B cell (primary cell): ENCODE results near the gene DNAJC3. TPM values are rescaled to one million over a fixed set of nuclear protein-coding genes. Genes with fewer than 3 reads are reported as not detected.

Source experiments
- ATAC-seq: fragments of 200-7000 bp; cut with Tn5 transposase; one replicate; pipeline ENCODE4 v1.10.0; 2021; ENCODE audit warnings: low read depth, mild to moderate bottlenecking, moderate number of reproducible peaks, moderate library complexity
- CTCF ChIA-PET: fragments of 350-600 bp; sonication (Branson Sonifier 250); formaldehyde crosslinking; loops from one replicate; lab custom pipeline; 2021; ENCODE audit warnings: antibody characterized with exemption, inconsistent platforms; lab: Charles Lee
- POLR2A ChIA-PET: fragments of 350-600 bp; sonication (Branson Sonifier 250); formaldehyde crosslinking; loops from one replicate; lab custom pipeline; 2021; ENCODE audit warnings: antibody characterized with exemption; lab: Charles Lee
- DNase-seq: peaks from one replicate; pipeline ENCODE4 v3.0.0; 2013
- H2AFZ ChIP-seq: 2 replicates; pipeline ENCODE4 v1.6.1; 2012; ENCODE audit warnings: mild to moderate bottlenecking, low read depth, low read length; ENCODE audit not compliant: insufficient read depth, poor library complexity, severe bottlenecking
- H3K27ac ChIP-seq, 2 donors: 1 replicate in 1 of 2; 2 replicates in 1 of 2; pipeline ENCODE4 v1.5.1; 2012 to 2013; ENCODE audit warnings: low read length in 2 of 2, mild to moderate bottlenecking in 2 of 2, moderate library complexity in 1 of 2
- H3K27me3 ChIP-seq, 4 experiments: fragments of 200-600 bp in 1 of 4; sonication (generic) in 1 of 4; replicated peaks in 1 of 4; 1 replicate in 2 of 4; 2 replicates in 2 of 4; pipeline versions ENCODE4 v1.6.1 to v1.7.0; 2013 to 2016; ENCODE audit warnings: low read length in 3 of 4, mild to moderate bottlenecking in 2 of 4, mixed read lengths in 1 of 4, moderate library complexity in 1 of 4; ENCODE audit not compliant: insufficient read depth in 4 of 4, control insufficient read depth in 3 of 4; ENCODE audit errors: control extremely low read depth in 1 of 4
- H3K36me3 ChIP-seq, 2 experiments: replicated peaks in 1 of 2; 1 replicate in 1 of 2; 2 replicates in 1 of 2; pipeline versions ENCODE4 v1.6.1 to v1.7.1; 2013; ENCODE audit warnings: low read length in 1 of 2; ENCODE audit not compliant: insufficient read depth in 2 of 2, control insufficient read depth in 1 of 2; ENCODE audit errors: control extremely low read depth in 1 of 2, extremely low read depth in 1 of 2
- H3K4me1 ChIP-seq, 2 donors: fragments of 200-600 bp in 1 of 2; sonication (generic) in 1 of 2; 1 replicate in 1 of 2; 2 replicates in 1 of 2; pipeline versions ENCODE4 v1.5.1 to v1.6.1; 2013 to 2017; ENCODE audit warnings: low read length in 2 of 2; ENCODE audit not compliant: control insufficient read depth in 2 of 2, insufficient read depth in 2 of 2
- H3K4me2 ChIP-seq: replicated peaks from 2 replicates; pipeline ENCODE3; 2012; ENCODE audit warnings: mild to moderate bottlenecking, low read depth, low read length; ENCODE audit not compliant: poor library complexity, severe bottlenecking
- H3K4me3 ChIP-seq, 5 experiments: fragments of 200-600 bp in 1 of 5; sonication (generic) in 1 of 5; 1 replicate in 3 of 5; 2 replicates in 2 of 5; pipeline versions ENCODE4 v1.5.1 to v1.7.0; 2011 to 2016; ENCODE audit warnings: low read length in 4 of 5, mild to moderate bottlenecking in 4 of 5, low read depth in 2 of 5, control low read depth in 1 of 5, moderate library complexity in 1 of 5; ENCODE audit not compliant: insufficient read depth in 1 of 5; ENCODE audit errors: control extremely low read depth in 1 of 5, extremely low read depth in 1 of 5
- H3K79me2 ChIP-seq: fragments of 200-600 bp; sonication (generic); one replicate; pipeline ENCODE4 v1.6.0; 2016; ENCODE audit warnings: low read length; ENCODE audit not compliant: control insufficient read depth, insufficient read depth
- H3K9ac ChIP-seq: fragments of 200-600 bp; sonication (generic); 2 replicates; pipeline ENCODE4 v1.6.1; 2017; ENCODE audit warnings: mild to moderate bottlenecking, low read length, moderate library complexity
- H3K9me3 ChIP-seq, 3 donors: one replicate each; pipeline versions ENCODE4 v1.6.1 to v1.7.1; 2013; ENCODE audit warnings: low read length in 2 of 3; ENCODE audit not compliant: control insufficient read depth in 2 of 3, insufficient read depth in 1 of 3; ENCODE audit errors: control extremely low read depth in 1 of 3
- H4K20me1 ChIP-seq: 2 replicates; pipeline ENCODE4 v1.6.0; 2012; ENCODE audit warnings: mild to moderate bottlenecking, low read length; ENCODE audit not compliant: insufficient read depth, control insufficient read depth, poor library complexity, severe bottlenecking
- H3K27ac Mint-ChIP-seq: one replicate; pipeline ENCODE4 v1.8.0; 2021; ENCODE audit warnings: mixed read lengths
- H3K27me3 Mint-ChIP-seq: one replicate; pipeline ENCODE4 v1.8.0; 2021; ENCODE audit warnings: mixed read lengths
- H3K4me1 Mint-ChIP-seq: one replicate; pipeline ENCODE4 v1.8.0; 2021; ENCODE audit warnings: mixed read lengths
- H3K4me3 Mint-ChIP-seq: one replicate; pipeline ENCODE4 v1.8.0; 2021; ENCODE audit warnings: mixed read lengths
- H3K9me3 Mint-ChIP-seq: one replicate; pipeline ENCODE4 v1.8.0; 2022; ENCODE audit warnings: mixed read lengths; ENCODE audit not compliant: insufficient read depth
- EZH2 ChIP-seq: IDR thresholded peaks from 2 replicates; pipeline ENCODE4 v1.6.1; 2012; ENCODE audit warnings: borderline replicate concordance, low read depth, mild to moderate bottlenecking, moderate library complexity, low read length; ENCODE audit not compliant: insufficient read depth, poor library complexity, severe bottlenecking
- WGBS: methylation state at CpG from one replicate; pipeline ENCODE4 v1.1.5; 2013; ENCODE audit warnings: missing lambda C conversion rate; ENCODE audit not compliant: insufficient coverage; 5-methylcytosine and 5-hydroxymethylcytosine counted together
- intact Hi-C: fragments of 100-400 bp; cut with micrococcal nuclease; formaldehyde crosslinking; loops from one replicate; pipeline ENCODE4 v1.10.0; 2022
- polyA plus RNA-seq: library from polyadenylated mRNA; depleted of rRNA; stranded (reverse); fragments of >200 nt; gene quantifications from 2 replicates; pipeline ENCODE4 v1.2.3, GENCODE V29; 2012
- total RNA-seq, 2 donors: library from RNA; stranded (reverse); fragments of 120-200 nt in 1 of 2; gene quantifications; 1 replicate in 1 of 2; 2 replicates in 1 of 2; pipeline versions ENCODE4 v1.2.3 to v1.2.4, GENCODE V29; 2013 to 2022
- TF ChIP-seq, protein P1 (sequence below): fragments of 200-600 bp; IDR thresholded peaks from one replicate; pipeline ENCODE4 v1.8.0; 2022; ENCODE audit warnings: antibody characterized with exemption, mild to moderate bottlenecking

Gene DNAJC3
- total and polyA plus RNA-seq, 2 donors (not counting 1 experiment from before 2014, with no cell fraction given), result 2.8 to 12.1 TPM

DNA sequence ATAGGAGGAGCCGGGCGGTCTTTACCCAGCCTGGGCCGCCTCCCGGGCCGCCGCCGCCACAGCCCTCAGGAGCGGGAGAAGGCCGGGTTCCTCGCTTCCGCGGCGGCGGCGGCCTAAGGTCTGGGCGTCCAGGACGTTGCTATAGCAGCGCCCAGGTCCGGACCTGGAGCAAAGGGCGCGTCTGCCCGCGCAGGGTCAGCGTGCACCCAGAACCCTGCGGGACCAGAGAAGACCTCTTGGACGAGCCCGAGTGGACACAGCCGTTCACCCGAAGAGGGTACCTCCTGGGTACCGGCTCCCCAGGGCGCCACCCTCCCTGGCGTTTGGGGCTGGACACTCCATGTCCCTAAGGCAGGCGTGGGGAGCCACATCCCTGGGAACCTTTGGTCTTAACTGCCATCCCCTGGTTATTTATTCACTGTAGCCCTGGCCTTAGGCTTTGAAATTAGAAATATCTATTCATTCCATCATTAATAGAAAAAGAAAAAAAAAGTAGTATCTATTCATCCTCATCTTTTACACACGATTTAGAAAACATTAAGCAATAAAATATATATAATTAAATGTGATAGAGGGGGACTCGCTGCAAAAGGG is 34.8 kb upstream of the DNAJC3 start:
- no peaks in the 10 kb centered on the region for H3K36me3 ChIP-seq
- peaks cover 0 to 10% (median 0%) of the 10 kb centered on the region in 3 donors for H3K9me3 ChIP-seq
- no peaks in the 10 kb centered on the region for H4K20me1 ChIP-seq
- Mint-ChIP-seq H3K4me3 (no peak overlapping the region), H3K27ac (no peak overlapping the region), H3K4me1 (peaks cover 14% of the 10 kb centered on the region), H3K27me3 (peaks cover 45% of the 10 kb centered on the region), H3K9me3 (no peaks in the 10 kb centered on the region)
- intact Hi-C loops, result no loop called here
- H3K4me1 ChIP-seq, result peaks cover 8 to 13% of the 10 kb centered on the region in 2 donors
- H3K4me3 ChIP-seq, result no peak overlapping the region
- H3K27me3 ChIP-seq, result peaks cover 0 to 22% (median 14%) of the 10 kb centered on the region in 4 experiments
- ATAC-seq (no peak), DNase-seq (no peak)
- no peak overlapping the region for H3K4me2 ChIP-seq
- TF ChIP-seq EZH2, result no peak
- TF ChIP-seq, protein P1, sequence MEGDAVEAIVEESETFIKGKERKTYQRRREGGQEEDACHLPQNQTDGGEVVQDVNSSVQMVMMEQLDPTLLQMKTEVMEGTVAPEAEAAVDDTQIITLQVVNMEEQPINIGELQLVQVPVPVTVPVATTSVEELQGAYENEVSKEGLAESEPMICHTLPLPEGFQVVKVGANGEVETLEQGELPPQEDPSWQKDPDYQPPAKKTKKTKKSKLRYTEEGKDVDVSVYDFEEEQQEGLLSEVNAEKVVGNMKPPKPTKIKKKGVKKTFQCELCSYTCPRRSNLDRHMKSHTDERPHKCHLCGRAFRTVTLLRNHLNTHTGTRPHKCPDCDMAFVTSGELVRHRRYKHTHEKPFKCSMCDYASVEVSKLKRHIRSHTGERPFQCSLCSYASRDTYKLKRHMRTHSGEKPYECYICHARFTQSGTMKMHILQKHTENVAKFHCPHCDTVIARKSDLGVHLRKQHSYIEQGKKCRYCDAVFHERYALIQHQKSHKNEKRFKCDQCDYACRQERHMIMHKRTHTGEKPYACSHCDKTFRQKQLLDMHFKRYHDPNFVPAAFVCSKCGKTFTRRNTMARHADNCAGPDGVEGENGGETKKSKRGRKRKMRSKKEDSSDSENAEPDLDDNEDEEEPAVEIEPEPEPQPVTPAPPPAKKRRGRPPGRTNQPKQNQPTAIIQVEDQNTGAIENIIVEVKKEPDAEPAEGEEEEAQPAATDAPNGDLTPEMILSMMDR, result no peak
- 8% methylated on average over 30 of the region's 35 CpGs for WGBS
- H3K27ac ChIP-seq, result no peak overlapping the region
- H3K79me2 ChIP-seq, result no peaks in the 10 kb centered on the region
- no peak overlapping the region for H3K9ac ChIP-seq
- no peak overlapping the region for H2AFZ ChIP-seq
- ChIA-PET CTCF (interaction anchor here (0.8 kb wide), 1 partner anchor 190 kb away, joined by 3 read pairs; no protein-coding TSS in a partner anchor), POLR2A (interaction anchor here (0.6 kb wide), 1 partner anchor 34 kb away, joined by 5 read pairs; no protein-coding TSS in a partner anchor)

DNA sequence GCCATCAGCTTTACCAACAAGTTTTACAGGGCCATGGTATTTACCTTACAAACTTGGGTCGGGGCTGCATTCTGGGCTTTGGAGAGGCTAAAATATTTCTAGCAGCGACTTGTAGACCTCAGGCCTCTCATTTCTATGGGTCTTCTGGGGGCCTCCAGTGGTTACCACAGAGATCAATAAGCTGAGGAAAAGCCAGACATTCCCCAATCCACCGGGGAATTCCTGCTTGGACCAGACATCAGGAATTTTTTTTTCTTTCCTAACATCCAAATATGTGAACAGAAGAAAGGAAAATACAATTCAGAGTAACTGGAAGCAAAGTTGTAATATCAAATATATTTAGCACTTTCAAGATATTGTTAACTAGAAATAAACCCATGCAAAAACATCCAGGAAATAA is 33.9 kb upstream of the DNAJC3 start:
- DNase-seq (no peak), ATAC-seq (no peak)
- intact Hi-C loops, result no loop called here
- no peak overlapping the region for H2AFZ ChIP-seq
- H4K20me1 ChIP-seq, result no peaks in the 10 kb centered on the region
- POLR2A ChIA-PET, result no interaction called here
- Mint-ChIP-seq H3K27me3 (peaks cover 49% of the 10 kb centered on the region), H3K27ac (no peak overlapping the region), H3K4me1 (peaks cover 14% of the 10 kb centered on the region), H3K4me3 (peak overlapping the region; percentile 76), H3K9me3 (no peaks in the 10 kb centered on the region)
- H3K4me3 ChIP-seq, result no peak overlapping the region
- WGBS, result 94% methylated on average over 2 of the region's 3 CpGs
- H3K27ac ChIP-seq, result no peak overlapping the region
- H3K27me3 ChIP-seq, result peaks cover 0 to 22% (median 14%) of the 10 kb centered on the region in 4 experiments
- no peak overlapping the region for H3K4me2 ChIP-seq
- peaks cover 0 to 10% (median 0%) of the 10 kb centered on the region in 3 donors for H3K9me3 ChIP-seq
- no peak overlapping the region for H3K9ac ChIP-seq
- CTCF ChIA-PET, result no interaction called here
- TF ChIP-seq EZH2, result no peak
- no peaks in the 10 kb centered on the region for H3K36me3 ChIP-seq
- H3K79me2 ChIP-seq, result no peaks in the 10 kb centered on the region
- H3K4me1 ChIP-seq, result peaks cover 8 to 13% of the 10 kb centered on the region in 2 donors
